ENCODE data around the gene FAM170A. TPM values are rescaled to one million over a fixed set of nuclear protein-coding genes. Genes with fewer than 3 reads are reported as not detected.

The FAM170A gene
- total RNA-seq, result not detected

DNA sequence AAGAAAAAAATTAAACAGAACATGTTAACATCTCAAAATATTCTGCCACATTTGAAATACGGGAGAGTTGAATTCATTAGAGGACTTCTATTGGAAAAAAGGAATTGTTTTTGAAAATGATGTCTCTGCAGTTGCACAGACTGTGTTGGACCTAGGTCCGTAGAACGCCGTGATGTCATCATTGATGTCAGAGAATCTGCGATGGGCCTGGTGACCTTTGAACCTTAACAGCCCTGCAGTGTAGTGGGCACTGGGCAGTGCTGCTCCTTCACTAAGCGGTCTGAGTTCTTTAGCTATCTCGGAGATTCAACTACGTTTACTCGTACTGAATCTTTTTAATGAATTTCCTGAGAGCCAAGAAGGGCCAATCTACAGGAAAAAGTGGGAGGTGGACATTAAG, at the start of gene FAM170A:
TSS of gene FAM170A (plus strand) at position 220 of the 400 bp plus-strand sequence. CDS start 211 bp downstream, outside the sequence.
- intact Hi-C loops (cut with DNase I; ENCODE audit: low total_unique reads), result no loop called here
- no peak for DNase-seq (ENCODE audit: low spot score in 2 of 2)
- no peak within 1 kb of the TSS for H3K4me3 ChIP-seq (ENCODE audit: low read depth, poor library complexity, severe bottlenecking)
- 90 to 93% methylated on average over 9 of the region's 9 CpGs for WGBS, 2 donors
- TF ChIP-seq, protein P1, sequence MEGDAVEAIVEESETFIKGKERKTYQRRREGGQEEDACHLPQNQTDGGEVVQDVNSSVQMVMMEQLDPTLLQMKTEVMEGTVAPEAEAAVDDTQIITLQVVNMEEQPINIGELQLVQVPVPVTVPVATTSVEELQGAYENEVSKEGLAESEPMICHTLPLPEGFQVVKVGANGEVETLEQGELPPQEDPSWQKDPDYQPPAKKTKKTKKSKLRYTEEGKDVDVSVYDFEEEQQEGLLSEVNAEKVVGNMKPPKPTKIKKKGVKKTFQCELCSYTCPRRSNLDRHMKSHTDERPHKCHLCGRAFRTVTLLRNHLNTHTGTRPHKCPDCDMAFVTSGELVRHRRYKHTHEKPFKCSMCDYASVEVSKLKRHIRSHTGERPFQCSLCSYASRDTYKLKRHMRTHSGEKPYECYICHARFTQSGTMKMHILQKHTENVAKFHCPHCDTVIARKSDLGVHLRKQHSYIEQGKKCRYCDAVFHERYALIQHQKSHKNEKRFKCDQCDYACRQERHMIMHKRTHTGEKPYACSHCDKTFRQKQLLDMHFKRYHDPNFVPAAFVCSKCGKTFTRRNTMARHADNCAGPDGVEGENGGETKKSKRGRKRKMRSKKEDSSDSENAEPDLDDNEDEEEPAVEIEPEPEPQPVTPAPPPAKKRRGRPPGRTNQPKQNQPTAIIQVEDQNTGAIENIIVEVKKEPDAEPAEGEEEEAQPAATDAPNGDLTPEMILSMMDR (IDR thresholded peaks at IDR 0.05), result no peak
- no peak for TF ChIP-seq POLR2A (IDR thresholded peaks at IDR 0.05)

- WGBS, 2 donors, result 39 to 92% methylated on average over 1 of the region's 1 CpG
- H3K4me3 ChIP-seq (ENCODE audit: low read depth, poor library complexity, severe bottlenecking), result no peak overlapping the region
- TF ChIP-seq POLR2A (IDR thresholded peaks at IDR 0.05), result no peak
- TF ChIP-seq, protein P1 (IDR thresholded peaks at IDR 0.05), result no peak
- no peak for DNase-seq (ENCODE audit: low spot score in 2 of 2)
- intact Hi-C loops (cut with DNase I; ENCODE audit: low total_unique reads), result no loop called here
Observed at GRCh38 chr5:119582987-119583386, 46.4 kb upstream of the FAM170A start.

DNA sequence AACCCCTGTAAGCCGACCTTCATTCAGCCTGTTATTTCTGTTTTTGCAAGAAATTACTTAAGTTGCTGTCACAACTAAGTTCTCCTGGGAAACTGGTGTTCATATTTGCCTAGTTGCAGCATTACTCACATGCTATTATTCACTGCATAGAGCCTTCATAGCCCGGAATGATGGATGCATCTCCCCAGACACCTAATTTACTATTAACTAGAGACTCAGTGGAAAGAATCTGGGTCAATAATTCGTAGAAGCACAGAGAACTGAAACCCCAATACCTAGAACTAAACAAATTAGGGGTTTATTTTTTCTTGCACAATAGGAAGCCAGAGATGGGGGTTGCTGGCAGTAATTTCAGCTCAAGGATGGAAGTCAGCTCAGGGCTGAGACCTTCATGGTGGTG, 45.7 kb upstream of the FAM170A start:
- WGBS, 2 donors, result 68 to 71% methylated on average over 3 of the region's 3 CpGs
- intact Hi-C loops (cut with DNase I; ENCODE audit: low total_unique reads), result no loop called here
- H3K4me3 ChIP-seq (ENCODE audit: low read depth, poor library complexity, severe bottlenecking), result no peak overlapping the region
- DNase-seq (ENCODE audit: low spot score in 2 of 2), result no peak
- TF ChIP-seq, protein P1 (IDR thresholded peaks at IDR 0.05), result no peak
- TF ChIP-seq POLR2A (IDR thresholded peaks at IDR 0.05), result no peak

DNA sequence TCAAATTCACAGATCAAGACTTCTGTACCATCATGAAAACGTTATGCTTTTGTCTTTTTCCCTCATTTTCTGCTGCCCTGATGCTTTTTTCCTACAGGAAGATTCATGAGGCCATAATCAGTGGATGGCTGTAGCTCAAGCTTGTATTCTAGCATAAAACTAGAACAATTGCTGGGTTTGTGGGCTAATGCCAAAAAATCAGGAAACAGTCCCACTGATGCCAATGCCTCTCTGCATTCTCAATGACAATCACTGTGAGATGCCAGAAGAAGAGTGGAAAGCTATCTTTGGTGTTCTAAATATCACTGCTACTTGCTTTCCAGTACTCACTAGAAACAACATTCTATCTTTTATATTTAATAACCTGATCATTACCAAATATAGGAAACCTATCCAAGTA, 33.3 kb upstream of the FAM170A start:
- WGBS, 2 donors, result 48 to 57% methylated on average over 1 of the region's 1 CpG
- TF ChIP-seq POLR2A (IDR thresholded peaks at IDR 0.05), result no peak
- TF ChIP-seq, protein P1 (IDR thresholded peaks at IDR 0.05), result no peak
- H3K4me3 ChIP-seq (ENCODE audit: low read depth, poor library complexity, severe bottlenecking), result no peak overlapping the region
- intact Hi-C loops (cut with DNase I; ENCODE audit: low total_unique reads), result no loop called here
- no peak for DNase-seq (ENCODE audit: low spot score in 2 of 2)

GRCh38 chr5:119597728-119598298, 31.5 kb upstream of the FAM170A start:
- no peak for TF ChIP-seq POLR2A (IDR thresholded peaks at IDR 0.05)
- TF ChIP-seq, protein P1 (IDR thresholded peaks at IDR 0.05), result no peak
- WGBS, 2 donors, result 75 to 79% methylated on average over 2 of the region's 2 CpGs
- no peak overlapping the region for H3K4me3 ChIP-seq (ENCODE audit: low read depth, poor library complexity, severe bottlenecking)
- intact Hi-C loops (cut with DNase I; ENCODE audit: low total_unique reads), result no loop called here
- no peak for DNase-seq (ENCODE audit: low spot score in 2 of 2)

DNA sequence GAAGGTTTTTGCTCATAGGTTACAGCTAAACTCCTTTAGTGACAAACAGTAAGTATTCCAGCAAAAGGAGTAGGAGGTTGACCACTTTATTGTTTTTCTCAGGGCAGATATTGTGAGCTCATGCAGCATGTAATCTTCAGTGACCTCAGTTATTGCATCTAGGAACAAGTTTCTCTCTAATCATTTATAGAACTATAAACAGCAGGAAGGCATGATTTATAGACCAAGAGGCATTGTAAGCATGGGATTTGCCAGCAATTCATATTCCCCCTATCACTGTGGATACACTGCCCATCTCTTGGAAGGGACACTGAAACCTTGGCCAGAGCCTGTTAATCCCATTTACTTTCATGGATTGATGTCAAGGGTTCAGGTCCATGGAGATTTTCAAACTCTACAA, 15.4 kb upstream of the FAM170A start:
- TF ChIP-seq, protein P1 (IDR thresholded peaks at IDR 0.05), result no peak
- no peak for TF ChIP-seq POLR2A (IDR thresholded peaks at IDR 0.05)
- intact Hi-C loops (cut with DNase I; ENCODE audit: low total_unique reads), result no loop called here
- H3K4me3 ChIP-seq (ENCODE audit: low read depth, poor library complexity, severe bottlenecking), result no peak overlapping the region
- no peak for DNase-seq (ENCODE audit: low spot score in 2 of 2)

All from lower leg skin (tissue), 4 donors.